Epithelial cell of esophagus (primary cell): Measurements from ENCODE around the gene ARHGAP12.

ENCODE experiments used
- DNase-seq: peaks from one replicate; pipeline ENCODE4 v3.0.0; 2010; ENCODE audit warnings: low read depth
- H3K4me3 ChIP-seq: 2 replicates; pipeline ENCODE4 v1.5.1; 2011; ENCODE audit warnings: mild to moderate bottlenecking, low read length, control low read depth
- TF ChIP-seq, protein P1 (sequence below): IDR thresholded peaks from 2 replicates; pipeline ENCODE4 v1.5.1; 2011; ENCODE audit warnings: low read depth, mild to moderate bottlenecking, low read length, control low read depth, inconsistent platforms; ENCODE audit not compliant: insufficient read depth; ENCODE audit errors: missing control alignments

The ARHGAP12 gene

DNA sequence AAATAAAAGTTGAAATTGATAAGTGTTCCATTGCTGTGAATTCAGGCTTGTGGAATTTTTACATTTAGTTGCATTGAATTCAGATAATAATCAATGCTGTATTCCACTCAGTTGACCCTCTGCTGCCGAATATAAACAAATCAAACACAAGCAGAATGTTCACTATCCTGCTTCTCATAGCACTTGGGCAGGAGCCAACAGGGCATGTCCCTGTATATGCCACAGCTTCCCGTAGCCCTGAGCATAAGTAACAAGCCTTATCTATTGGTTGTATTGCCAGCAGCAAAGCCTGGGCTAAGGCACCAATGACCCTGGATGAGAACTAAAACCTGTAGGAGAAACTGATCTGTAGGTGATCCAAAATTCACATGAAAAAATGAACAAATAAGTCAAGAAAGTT, 145.9 kb downstream of the ARHGAP12 start:
- no peak overlapping the region for H3K4me3 ChIP-seq
- TF ChIP-seq, protein P1, sequence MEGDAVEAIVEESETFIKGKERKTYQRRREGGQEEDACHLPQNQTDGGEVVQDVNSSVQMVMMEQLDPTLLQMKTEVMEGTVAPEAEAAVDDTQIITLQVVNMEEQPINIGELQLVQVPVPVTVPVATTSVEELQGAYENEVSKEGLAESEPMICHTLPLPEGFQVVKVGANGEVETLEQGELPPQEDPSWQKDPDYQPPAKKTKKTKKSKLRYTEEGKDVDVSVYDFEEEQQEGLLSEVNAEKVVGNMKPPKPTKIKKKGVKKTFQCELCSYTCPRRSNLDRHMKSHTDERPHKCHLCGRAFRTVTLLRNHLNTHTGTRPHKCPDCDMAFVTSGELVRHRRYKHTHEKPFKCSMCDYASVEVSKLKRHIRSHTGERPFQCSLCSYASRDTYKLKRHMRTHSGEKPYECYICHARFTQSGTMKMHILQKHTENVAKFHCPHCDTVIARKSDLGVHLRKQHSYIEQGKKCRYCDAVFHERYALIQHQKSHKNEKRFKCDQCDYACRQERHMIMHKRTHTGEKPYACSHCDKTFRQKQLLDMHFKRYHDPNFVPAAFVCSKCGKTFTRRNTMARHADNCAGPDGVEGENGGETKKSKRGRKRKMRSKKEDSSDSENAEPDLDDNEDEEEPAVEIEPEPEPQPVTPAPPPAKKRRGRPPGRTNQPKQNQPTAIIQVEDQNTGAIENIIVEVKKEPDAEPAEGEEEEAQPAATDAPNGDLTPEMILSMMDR = no peak
- no peak for DNase-seq

DNA sequence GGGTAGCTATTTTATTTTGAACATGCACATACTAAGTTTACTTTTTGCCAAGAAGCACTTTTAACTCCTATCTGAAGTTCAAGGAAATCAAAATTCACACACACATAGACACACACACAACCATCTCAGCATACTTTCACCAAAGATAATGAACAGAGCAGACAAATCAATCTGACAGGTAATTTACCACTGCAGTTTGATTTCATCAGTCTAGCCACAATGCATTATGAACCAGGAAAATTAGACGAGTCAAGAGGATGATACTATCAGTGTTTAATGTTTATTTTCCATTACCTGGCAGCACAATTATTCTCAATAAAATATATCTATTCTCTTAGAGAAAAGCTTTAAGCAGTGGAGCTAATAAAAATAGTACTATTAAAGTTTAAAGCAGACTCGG, 147.9 kb downstream of the ARHGAP12 start:
- DNase-seq = no peak
- TF ChIP-seq, protein P1 = no peak
- no peak overlapping the region for H3K4me3 ChIP-seq

DNA sequence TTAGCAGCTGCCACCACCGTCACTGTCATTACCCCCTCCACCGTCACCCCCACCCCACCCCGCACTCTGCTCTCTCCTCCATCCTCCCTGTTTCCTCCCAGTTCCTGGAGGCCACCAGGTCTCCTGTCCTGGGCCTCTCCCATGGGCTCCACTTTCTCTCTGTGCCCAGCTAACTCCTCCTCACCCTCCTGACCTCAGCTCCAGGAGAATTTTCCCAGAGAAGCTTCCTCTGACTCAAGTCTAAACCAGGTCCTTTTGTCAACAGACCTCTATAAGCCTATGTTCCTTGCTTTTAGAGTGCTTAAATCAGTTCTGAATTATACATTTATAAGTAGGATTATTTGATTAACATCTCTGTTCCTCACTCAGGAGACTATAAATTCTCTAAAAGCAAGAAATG, 150.0 kb downstream of the ARHGAP12 start:
- H3K4me3 ChIP-seq = no peak overlapping the region
- TF ChIP-seq, protein P1 = no peak
- no peak for DNase-seq

DNA sequence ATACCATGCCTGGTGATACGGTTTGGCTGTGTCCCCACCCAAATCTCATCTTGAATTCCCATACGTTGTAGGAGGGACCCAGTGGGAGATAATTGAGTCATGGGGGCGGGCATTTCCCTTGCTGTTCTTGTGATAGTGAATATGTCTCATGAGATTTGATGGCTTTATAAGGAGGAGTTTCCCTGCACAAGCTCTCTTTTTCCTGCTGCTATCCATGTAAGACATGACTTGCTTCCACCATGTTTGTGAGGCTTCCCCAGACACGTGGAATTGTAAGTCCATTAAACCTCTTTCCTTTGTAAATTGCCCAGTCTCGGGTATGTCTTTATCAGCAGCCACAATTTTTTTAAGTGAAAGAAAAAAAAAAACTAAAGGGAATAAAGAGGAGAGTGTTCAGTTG, 152.5 kb downstream of the ARHGAP12 start:
- DNase-seq = no peak
- TF ChIP-seq, protein P1 = no peak
- H3K4me3 ChIP-seq = no peak overlapping the region

DNA sequence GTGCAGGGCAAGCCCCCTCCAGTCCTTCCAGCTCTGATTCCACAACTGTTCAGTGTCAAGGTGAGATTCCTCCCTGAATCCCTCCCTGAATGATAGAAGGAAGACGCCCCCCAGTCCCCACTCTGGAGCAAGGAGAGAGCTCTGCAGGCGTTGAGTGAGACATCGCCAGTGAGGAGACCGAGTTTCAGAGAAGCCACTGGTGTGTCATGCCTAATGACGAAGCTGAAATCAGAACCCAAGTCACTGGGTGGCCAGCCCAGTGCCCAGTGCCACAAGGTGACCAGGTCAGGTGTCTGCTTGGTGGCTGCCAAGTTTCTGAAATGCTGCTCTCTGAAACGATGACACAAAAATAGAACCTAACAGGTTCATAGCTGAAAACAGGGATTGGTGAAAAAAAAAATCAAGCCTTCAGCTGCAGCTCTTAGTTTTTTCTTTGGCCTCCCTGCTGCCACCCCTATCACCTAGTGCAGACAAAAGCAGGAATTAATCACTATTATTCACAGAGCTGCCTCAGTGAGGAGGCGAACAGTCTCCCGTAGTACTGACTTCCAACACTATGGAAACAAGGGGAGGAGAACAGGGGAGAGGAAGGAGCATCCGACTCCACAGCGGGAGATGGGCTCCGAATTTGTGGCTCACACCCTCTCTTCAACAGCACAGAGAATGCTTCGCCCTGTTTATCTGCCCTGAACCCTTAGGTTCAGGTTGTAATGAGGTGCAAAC, 153.5 kb downstream of the ARHGAP12 start:
- DNase-seq = no peak
- no peak overlapping the region for H3K4me3 ChIP-seq
- TF ChIP-seq, protein P1 = no peak

DNA sequence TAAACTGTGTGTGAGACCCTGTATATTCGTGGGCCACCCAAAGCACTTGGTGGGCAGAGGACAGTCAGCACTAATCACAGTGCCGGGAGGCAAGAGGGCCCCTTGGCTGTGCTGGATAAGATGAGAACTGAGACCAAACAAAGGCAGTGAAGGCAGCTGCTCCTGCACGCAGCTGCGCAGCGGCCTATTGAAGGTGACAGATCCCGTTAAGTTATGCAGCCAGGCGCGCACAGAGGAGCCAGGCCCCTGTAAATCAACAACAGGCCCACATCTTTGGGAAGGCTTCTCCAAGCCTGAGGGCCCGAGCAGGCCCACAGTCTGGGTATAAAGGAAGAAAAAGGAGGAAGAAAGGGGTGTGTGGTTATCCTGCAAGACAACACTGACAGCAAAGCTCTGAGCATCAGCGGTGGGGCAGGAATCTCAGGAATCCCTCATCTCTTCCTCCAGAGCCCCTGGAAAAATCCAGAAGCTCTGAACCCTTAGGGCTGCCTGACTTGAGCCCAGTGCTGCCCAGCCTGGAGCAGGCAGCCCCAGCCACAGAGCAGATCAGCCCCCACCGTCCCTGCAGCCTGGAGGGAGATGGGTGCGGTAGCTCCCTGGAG, 154.2 kb downstream of the ARHGAP12 start:
- TF ChIP-seq, protein P1 = no peak
- no peak overlapping the region for H3K4me3 ChIP-seq
- no peak for DNase-seq
